Suppressor macrophage (primary cell): ENCODE data around the gene KRTAP5-9.
A peak's percentile ranks its signal among the peaks of the same experiment; 100 is the strongest.
"Not testable (repeated sequence)": the region's sequence is repeated elsewhere in the genome, so short reads cannot be mapped to it uniquely, and the experiment has no call there.

Experiments used
- DNase-seq, 4 experiments: peaks; one replicate each; pipeline ENCODE4 v3.0.0-alpha.2; 2020 to 2022
- total RNA-seq, 17 experiments: gene quantifications; one replicate each; lab custom pipeline; 2026; ENCODE audit warnings: mixed read lengths in 6 of 17, inconsistent platforms in 3 of 17; lab: John Stamatoyannopoulos, UW

KRTAP5-9 gene
- total RNA-seq: 0 to 0.66 (median 0.05) reads per million in 17 experiments

DNA sequence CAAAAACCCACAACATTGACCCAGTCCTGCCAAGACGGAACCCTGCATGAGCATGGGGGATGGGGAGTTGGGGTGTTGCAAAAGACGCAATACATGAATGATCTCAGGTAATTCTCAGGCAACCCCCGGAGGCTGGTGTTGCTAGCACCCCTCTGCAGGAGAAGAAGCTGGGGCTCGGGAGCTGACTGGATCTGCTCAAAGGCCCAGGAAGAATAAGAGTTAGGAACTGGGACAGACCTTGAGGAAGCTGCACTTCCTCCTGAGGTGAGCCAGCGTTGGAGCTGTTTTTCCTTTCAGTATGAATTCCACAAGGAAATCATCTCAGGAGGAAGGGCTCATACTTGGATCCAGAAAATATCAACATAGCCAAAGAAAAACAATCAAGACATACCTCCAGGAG is at the start of gene KRTAP5-9:
Gene KRTAP5-9, plus strand, starts transcription at position 301 of the 400 bp plus-strand sequence. CDS start 238 bp downstream, outside the sequence.
- no peak for DNase-seq

DNA sequence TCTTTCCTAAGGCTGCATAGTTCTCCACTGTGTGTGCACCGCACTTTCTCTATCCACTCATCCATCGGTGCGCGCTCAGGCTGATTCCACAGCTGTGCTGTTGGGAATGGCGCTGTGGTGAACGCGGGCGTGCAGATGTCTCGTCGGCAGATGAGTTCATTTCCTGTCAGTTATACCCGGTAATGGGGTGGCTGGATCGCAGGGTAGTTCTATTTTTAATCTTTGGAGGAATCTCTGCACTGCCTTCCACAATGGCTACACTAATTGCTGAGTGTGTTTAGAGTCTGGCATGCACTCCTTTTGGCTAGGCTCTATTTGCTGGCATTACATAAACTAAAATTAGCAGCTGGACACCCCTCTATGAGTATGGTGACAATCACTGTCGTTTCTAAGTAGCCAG is 49.1 kb upstream of the KRTAP5-9 start:
- peak; percentile 5 to 39 (median 11) for DNase-seq

GRCh38 chr11:71499546-71499945 is 48.7 kb upstream of the KRTAP5-9 start:
- DNase-seq: no peak

DNA sequence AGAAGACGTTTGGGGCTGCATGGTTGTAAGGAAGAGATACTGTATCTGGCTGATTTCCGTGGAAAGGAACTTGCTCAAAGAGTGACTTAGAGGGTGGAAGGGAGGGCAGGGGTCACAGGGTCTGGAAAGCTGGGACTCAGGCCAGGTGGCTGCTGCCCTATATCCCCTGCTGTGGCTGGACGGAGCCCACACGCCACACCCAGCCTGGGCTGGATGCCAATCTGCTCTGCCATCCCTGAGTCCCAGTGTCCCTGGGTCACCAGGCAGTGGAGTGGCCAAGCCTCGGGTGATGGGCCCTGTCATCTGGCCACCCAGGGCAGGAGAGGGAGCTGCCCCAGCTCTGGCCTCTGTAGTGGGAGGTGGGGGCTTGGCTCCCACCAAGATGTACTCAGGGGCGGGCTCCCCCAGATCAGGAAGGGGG is 47.6 kb upstream of the KRTAP5-9 start:
- no peak for DNase-seq

DNA sequence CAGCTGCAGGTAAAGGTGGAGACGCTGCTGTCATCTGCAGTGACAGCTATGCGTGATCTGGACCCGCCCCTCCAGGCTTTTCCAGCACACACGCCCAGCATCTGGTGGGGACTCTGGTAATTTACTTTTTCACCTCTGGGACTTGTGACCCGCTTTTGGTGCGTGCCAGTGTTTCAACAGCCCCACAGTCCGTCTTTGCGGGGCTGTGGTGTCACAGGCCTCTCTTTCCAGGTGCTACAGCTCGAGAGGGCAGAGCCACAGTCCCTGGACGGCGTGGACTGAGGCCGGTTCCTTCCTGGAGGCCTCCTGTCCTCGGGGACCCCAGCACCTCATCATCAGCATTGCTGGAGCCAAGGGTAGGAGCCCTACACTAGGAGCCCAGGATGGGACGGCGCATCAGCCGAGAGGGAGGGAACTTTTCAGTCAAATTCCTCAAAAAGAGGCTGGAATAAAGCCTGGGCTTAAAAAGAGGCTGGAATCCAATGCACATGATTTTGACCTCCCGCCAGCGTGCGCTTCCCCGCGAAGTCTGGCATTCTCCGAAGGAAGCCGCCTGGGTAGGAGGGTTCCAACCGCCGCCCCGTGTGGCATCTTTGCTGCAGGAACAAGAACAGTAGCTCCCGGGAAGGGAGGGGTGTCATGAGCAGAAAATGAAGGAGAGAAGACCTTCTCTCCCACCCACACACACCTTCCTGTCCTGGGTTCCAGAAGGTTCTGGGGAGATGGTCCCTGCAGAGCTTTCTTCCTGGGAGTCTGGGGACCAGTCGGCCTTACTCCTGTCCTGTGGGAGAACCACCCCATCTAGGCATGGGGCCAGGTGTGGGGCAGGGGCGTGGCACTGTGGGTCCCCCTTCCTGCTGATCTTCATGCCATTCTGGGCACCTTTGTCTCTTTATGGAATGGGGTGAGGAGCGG is 46.9 kb upstream of the KRTAP5-9 start:
- DNase-seq: no peak

GRCh38 chr11:71502026-71502425 is 46.2 kb upstream of the KRTAP5-9 start:
- DNase-seq: no peak

DNA sequence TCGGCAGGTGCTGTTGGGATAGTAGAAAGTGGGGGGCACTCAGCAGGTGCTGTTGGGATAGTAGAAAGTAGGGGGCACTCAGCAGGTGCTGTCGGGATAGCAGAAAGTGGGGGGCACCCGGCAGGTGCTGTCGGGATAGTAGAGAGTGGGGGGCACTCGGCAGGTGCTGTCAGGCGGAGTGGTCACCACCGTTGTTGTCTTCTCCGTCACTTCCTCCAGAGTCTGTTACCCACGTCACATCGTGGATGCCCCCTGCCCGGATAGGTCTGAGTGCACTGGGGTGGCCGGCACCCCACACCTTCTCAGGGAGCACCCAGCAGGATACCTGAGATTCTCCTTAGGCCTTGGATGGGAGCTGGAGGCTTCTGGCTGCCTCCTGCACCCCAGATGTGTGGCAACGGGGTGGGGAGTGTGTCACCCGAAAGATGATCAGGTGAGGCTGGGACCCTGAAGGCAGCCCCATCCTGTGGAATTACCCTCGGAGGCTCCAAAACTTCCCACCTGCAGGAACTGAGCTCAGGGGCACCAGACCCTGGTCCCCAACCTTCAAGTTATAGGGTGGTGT is 45.3 kb upstream of the KRTAP5-9 start:
- DNase-seq: no peak

- no peak for DNase-seq
Measured at GRCh38 chr11:71504531-71504930, 43.7 kb upstream of the KRTAP5-9 start.

GRCh38 chr11:71505001-71505400 is 43.2 kb upstream of the KRTAP5-9 start:
- no peak for DNase-seq

GRCh38 chr11:71505781-71506180 is 42.4 kb upstream of the KRTAP5-9 start:
- no peak for DNase-seq

- no peak for DNase-seq
Measured at GRCh38 chr11:71507102-71507501, 41.1 kb upstream of the KRTAP5-9 start.

DNA sequence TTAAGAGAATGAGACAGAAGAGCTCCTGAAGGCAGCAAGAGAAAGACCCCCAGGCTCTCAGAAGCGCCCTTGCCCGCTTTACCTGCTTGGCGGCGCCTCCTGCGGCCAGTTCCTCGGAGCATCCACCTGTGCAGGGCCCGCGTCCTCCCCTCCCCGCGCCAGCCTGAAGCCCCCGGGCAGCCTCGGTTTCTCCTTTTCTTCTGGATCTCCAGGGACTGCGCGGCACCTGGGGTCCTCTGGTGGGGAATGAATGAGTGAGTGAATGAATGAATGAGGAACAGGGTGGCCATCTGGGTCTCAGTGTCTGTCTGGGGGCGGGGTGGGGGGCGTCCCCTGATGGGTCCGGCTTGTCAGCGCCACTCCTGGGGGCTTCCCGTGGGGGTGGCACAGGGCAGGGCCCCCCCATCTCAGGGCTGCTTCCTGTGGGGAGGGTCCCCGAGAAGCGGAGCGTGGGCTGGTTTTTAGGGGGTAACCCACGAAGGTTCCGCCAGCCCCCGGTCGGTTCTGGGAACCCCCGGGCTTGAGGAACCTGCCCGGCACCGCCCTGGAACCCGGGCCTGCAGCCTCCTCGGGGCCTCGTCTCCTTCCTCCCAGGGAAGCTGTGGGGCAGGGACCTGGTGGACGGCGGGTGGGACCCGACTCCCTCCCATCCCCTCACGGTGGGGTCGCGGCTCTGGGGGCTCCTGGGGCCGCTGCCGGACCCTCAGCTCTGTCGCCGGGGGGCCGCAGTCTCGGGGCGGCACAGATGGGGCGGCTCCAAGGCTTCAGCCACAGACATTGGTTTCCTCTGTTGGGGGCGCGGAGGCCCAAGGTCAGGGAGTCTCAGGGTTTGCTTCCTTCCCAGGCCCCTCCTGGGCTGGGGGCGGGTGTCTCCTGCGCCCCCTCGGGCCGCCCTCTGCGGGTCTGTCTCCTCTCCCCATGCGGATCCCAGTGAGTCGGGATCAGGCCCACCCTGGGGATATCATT is 29.4 kb upstream of the KRTAP5-9 start:
- DNase-seq: no peak

GRCh38 chr11:71519546-71519945 is 28.7 kb upstream of the KRTAP5-9 start:
- DNase-seq: no peak

- DNase-seq: no peak
Measured at GRCh38 chr11:71525188-71525937, 22.9 kb upstream of the KRTAP5-9 start.

GRCh38 chr11:71525938-71526495 is 22.2 kb upstream of the KRTAP5-9 start:
- DNase-seq: no peak

GRCh38 chr11:71526796-71527575 is 21.2 kb upstream of the KRTAP5-9 start, which contains the start of gene KRTAP5-7:
TSS of gene KRTAP5-7 (plus strand) at chr11:71527267. CDS start at chr11:71527301, 34 bp downstream.
- DNase-seq: not testable (repeated sequence)

- no peak for DNase-seq
Measured at GRCh38 chr11:71527576-71528210, 20.5 kb upstream of the KRTAP5-9 start.

- DNase-seq: no peak
Measured at GRCh38 chr11:71530602-71531001, 17.6 kb upstream of the KRTAP5-9 start.

- peak; percentile 46 to 90 (median 71) for DNase-seq
Measured at GRCh38 chr11:71532036-71532610, 16.1 kb upstream of the KRTAP5-9 start.
